SJSA1 (cell line): ENCODE measurements around the gene HRK. TPM values are rescaled to one million over a fixed set of nuclear protein-coding genes. Genes with fewer than 3 reads are reported as not detected.

ENCODE experiments used
- DNase-seq, 2 experiments: peaks; one replicate each; pipeline ENCODE4 v3.0.0-alpha.2; 2015 to 2020; ENCODE audit warnings: low spot score in 2 of 2, low read depth in 1 of 2
- H3K27ac ChIP-seq: fragments of 250-450 bp; sonication (Bioruptor Pico); 2 replicates; pipeline ENCODE4 v1.5.1; 2020; ENCODE audit warnings: mild to moderate bottlenecking, moderate library complexity
- H3K27me3 ChIP-seq: fragments of 250-450 bp; sonication (Bioruptor Pico); replicated peaks from 2 replicates; pipeline ENCODE4 v1.5.1; 2020; ENCODE audit warnings: mild to moderate bottlenecking, moderate library complexity
- H3K36me3 ChIP-seq: fragments of 250-450 bp; sonication (Bioruptor Pico); 2 replicates; pipeline ENCODE4 v1.5.1; 2020; ENCODE audit warnings: mild to moderate bottlenecking
- H3K4me1 ChIP-seq: fragments of 250-450 bp; sonication (Bioruptor Pico); replicated peaks from 2 replicates; pipeline ENCODE4 v1.6.1; 2021; ENCODE audit warnings: mild to moderate bottlenecking
- H3K4me3 ChIP-seq: fragments of 250-450 bp; sonication (Bioruptor Pico); 2 replicates; pipeline ENCODE4 v1.5.1; 2020; ENCODE audit warnings: mild to moderate bottlenecking
- H3K9me3 ChIP-seq: fragments of 250-450 bp; sonication (Bioruptor Pico); replicated peaks from 2 replicates; pipeline ENCODE4 v1.5.1; 2020; ENCODE audit warnings: mild to moderate bottlenecking
- total RNA-seq: library from RNA; depleted of rRNA; stranded (reverse); fragments of >200 nt; shearing (Covaris generic); gene quantifications from 2 replicates; pipeline ENCODE4 v1.2.3, GENCODE V29; 2014

HRK gene
- total RNA-seq, 1 experiment from 2014 or later, result not detected

- Histone ChIP-seq H3K4me1 (no peaks in the 10 kb centered on the region), H3K36me3 (no peaks in the 10 kb centered on the region), H3K4me3 (no peak overlapping the region), H3K27me3 (peaks cover 29% of the 10 kb centered on the region), H3K9me3 (no peaks in the 10 kb centered on the region), H3K27ac (no peak overlapping the region)
- no peak for DNase-seq
These were observed 9.1 kb upstream of the HRK start for GRCh38 chr12:116890330-116890729.

- no peak overlapping the region for H3K4me3 ChIP-seq
- DNase-seq, result no peak
These were observed 6.7 kb upstream of the HRK start for GRCh38 chr12:116887897-116888296.

GRCh38 chr12:116887244-116887643 is 6.0 kb upstream of the HRK start:
- no peaks in the 10 kb centered on the region for H3K4me1 ChIP-seq
- no peak for DNase-seq
- no peaks in the 10 kb centered on the region for H3K36me3 ChIP-seq
- peaks cover 47% of the 10 kb centered on the region for H3K27me3 ChIP-seq
- H3K27ac ChIP-seq, result no peak overlapping the region
- no peak overlapping the region for H3K4me3 ChIP-seq
- no peaks in the 10 kb centered on the region for H3K9me3 ChIP-seq

More at GRCh38 chr12:116887897-116888296, 6.7 kb upstream of the HRK start:
- H3K27me3 ChIP-seq, result peaks cover 40% of the 10 kb centered on the region
- H3K36me3 ChIP-seq, result no peaks in the 10 kb centered on the region
- no peaks in the 10 kb centered on the region for H3K4me1 ChIP-seq
- H3K9me3 ChIP-seq, result no peaks in the 10 kb centered on the region
- H3K27ac ChIP-seq, result no peak overlapping the region

- Histone ChIP-seq H3K27ac (no peak overlapping the region), H3K4me3 (no peak overlapping the region), H3K4me1 (peaks cover 3% of the 10 kb centered on the region; the same call in 1 of the 2 replicates), H3K36me3 (no peaks in the 10 kb centered on the region), H3K9me3 (no peaks in the 10 kb centered on the region), H3K27me3 (peaks cover 51% of the 10 kb centered on the region)
- DNase-seq, result no peak
These were observed 4.2 kb upstream of the HRK start for GRCh38 chr12:116885491-116885890.

GRCh38 chr12:116884871-116885270 is 3.6 kb upstream of the HRK start:
- H3K9me3 ChIP-seq, result no peaks in the 10 kb centered on the region
- H3K27ac ChIP-seq, result no peak overlapping the region
- H3K36me3 ChIP-seq, result no peaks in the 10 kb centered on the region
- H3K4me1 ChIP-seq, result peaks cover 3% of the 10 kb centered on the region; the same call in 1 of the 2 replicates
- DNase-seq, result no peak
- no peak overlapping the region for H3K4me3 ChIP-seq
- peaks cover 55% of the 10 kb centered on the region for H3K27me3 ChIP-seq

- H3K27me3 ChIP-seq, result peaks cover 67% of the 10 kb centered on the region
- H3K4me3 ChIP-seq, result no peak overlapping the region
- no peak for DNase-seq
- no peaks in the 10 kb centered on the region for H3K9me3 ChIP-seq
- no peaks in the 10 kb centered on the region for H3K36me3 ChIP-seq
- H3K27ac ChIP-seq, result no peak overlapping the region
- H3K4me1 ChIP-seq, result peaks cover 3% of the 10 kb centered on the region; the same call in 1 of the 2 replicates
These were observed 1.5 kb upstream of the HRK start for GRCh38 chr12:116882742-116883141.

GRCh38 chr12:116881877-116882507 is 751 bp upstream of the HRK start:
- H3K9me3 ChIP-seq, result no peaks in the 10 kb centered on the region
- DNase-seq, result no peak
- no peaks in the 10 kb centered on the region for H3K36me3 ChIP-seq
- H3K27ac ChIP-seq, result no peak overlapping the region
- no peak overlapping the region for H3K4me3 ChIP-seq
- peaks cover 69% of the 10 kb centered on the region for H3K27me3 ChIP-seq
- H3K4me1 ChIP-seq, result peaks cover 3% of the 10 kb centered on the region; the same call in 1 of the 2 replicates

- Histone ChIP-seq H3K4me1 (peaks cover 3% of the 10 kb centered on the region; the same call in 1 of the 2 replicates), H3K27ac (no peak overlapping the region), H3K36me3 (no peaks in the 10 kb centered on the region), H3K27me3 (peaks cover 65% of the 10 kb centered on the region), H3K9me3 (no peaks in the 10 kb centered on the region), H3K4me3 (peak overlapping the region; percentile 8; the same call in 1 of the 2 replicates)
- no peak for DNase-seq
These were observed 370 bp downstream of the HRK start for GRCh38 chr12:116880817-116881324.

- Histone ChIP-seq H3K27me3 (peaks cover 69% of the 10 kb centered on the region), H3K4me1 (peaks cover 3% of the 10 kb centered on the region; the same call in 1 of the 2 replicates), H3K4me3 (no peak overlapping the region), H3K9me3 (no peaks in the 10 kb centered on the region), H3K36me3 (no peaks in the 10 kb centered on the region), H3K27ac (no peak overlapping the region)
- DNase-seq, result no peak
These were observed 926 bp downstream of the HRK start for GRCh38 chr12:116880213-116880816.

GRCh38 chr12:116879509-116880212 is 1.6 kb downstream of the HRK start:
- peaks cover 71% of the 10 kb centered on the region for H3K27me3 ChIP-seq
- no peak overlapping the region for H3K4me3 ChIP-seq
- no peak overlapping the region for H3K27ac ChIP-seq
- H3K36me3 ChIP-seq, result no peaks in the 10 kb centered on the region
- peaks cover 3% of the 10 kb centered on the region; the same call in 1 of the 2 replicates for H3K4me1 ChIP-seq
- no peak for DNase-seq
- H3K9me3 ChIP-seq, result no peaks in the 10 kb centered on the region

GRCh38 chr12:116878567-116879508 is 2.4 kb downstream of the HRK start:
- no peak overlapping the region for H3K27ac ChIP-seq
- H3K9me3 ChIP-seq, result no peaks in the 10 kb centered on the region
- DNase-seq, result no peak
- H3K27me3 ChIP-seq, result peaks cover 69% of the 10 kb centered on the region
- H3K4me1 ChIP-seq, result peaks cover 3% of the 10 kb centered on the region; the same call in 1 of the 2 replicates
- no peak overlapping the region for H3K4me3 ChIP-seq
- H3K36me3 ChIP-seq, result no peaks in the 10 kb centered on the region

GRCh38 chr12:116876151-116876869 is 4.9 kb downstream of the HRK start:
- peaks cover 3% of the 10 kb centered on the region; the same call in 1 of the 2 replicates for H3K4me1 ChIP-seq
- no peak overlapping the region for H3K27ac ChIP-seq
- H3K9me3 ChIP-seq, result no peaks in the 10 kb centered on the region
- H3K4me3 ChIP-seq, result no peak overlapping the region
- H3K36me3 ChIP-seq, result no peaks in the 10 kb centered on the region
- no peak for DNase-seq
- peaks cover 48% of the 10 kb centered on the region for H3K27me3 ChIP-seq
